ENCODE measurements around the gene FETUB.

Gene FETUB

GRCh38 chr3:186636536-186636935 lies 3.7 kb upstream of the FETUB start:
- no peak for DNase-seq

GRCh38 chr3:186637686-186638085 lies 2.5 kb upstream of the FETUB start:
- DNase-seq = no peak

GRCh38 chr3:186638259-186638658 lies 1.9 kb upstream of the FETUB start:
- DNase-seq = no peak

GRCh38 chr3:186640473-186640818 lies 247 bp downstream of the FETUB start:
- no peak for DNase-seq

- no peak for DNase-seq
Measured at GRCh38 chr3:186640929-186641328, 730 bp downstream of the FETUB start.

- no peak for DNase-seq
Measured at GRCh38 chr3:186642014-186642413, 1.8 kb downstream of the FETUB start.

- DNase-seq = peak in 1 of 5 donors; percentile 67
Measured at GRCh38 chr3:186643493-186643892, 3.3 kb downstream of the FETUB start.

- DNase-seq = no peak
Measured at GRCh38 chr3:186644683-186645082, 4.5 kb downstream of the FETUB start.

GRCh38 chr3:186646106-186646505 lies 5.9 kb downstream of the FETUB start:
- no peak for DNase-seq

GRCh38 chr3:186646841-186647240 lies 6.6 kb downstream of the FETUB start:
- DNase-seq = no peak

- DNase-seq = no peak
Measured at GRCh38 chr3:186648851-186649250, 8.7 kb downstream of the FETUB start.

- no peak for DNase-seq
Measured at GRCh38 chr3:186651678-186652215, 11.5 kb downstream of the FETUB start.

- no peak for DNase-seq
Measured at GRCh38 chr3:186653080-186653707, 13.0 kb downstream of the FETUB start.

- no peak for DNase-seq
Measured at GRCh38 chr3:186653984-186654383, 13.8 kb downstream of the FETUB start.

GRCh38 chr3:186663361-186664118 lies 23.3 kb downstream of the FETUB start:
- DNase-seq = no peak

GRCh38 chr3:186664119-186664495 lies 23.9 kb downstream of the FETUB start:
- DNase-seq = no peak

GRCh38 chr3:186664506-186664905 lies 24.3 kb downstream of the FETUB start:
- no peak for DNase-seq

GRCh38 chr3:186665625-186666188 lies 25.5 kb downstream of the FETUB start, which contains the start of gene HRG:
Gene HRG, plus strand, starts transcription at chr3:186666014. Its CDS starts 18 bp downstream, at chr3:186666032.
- DNase-seq = no peak

GRCh38 chr3:186668426-186668825 lies 28.2 kb downstream of the FETUB start:
- no peak for DNase-seq

GRCh38 chr3:186669378-186670084 lies 29.3 kb downstream of the FETUB start:
- peak in 1 of 5 donors; percentile 86 for DNase-seq

- DNase-seq = peak in 1 of 5 donors; percentile 27
Measured at GRCh38 chr3:186670155-186670554, 30.0 kb downstream of the FETUB start.

- no peak for DNase-seq
Measured at GRCh38 chr3:186671051-186671450, 30.9 kb downstream of the FETUB start.

GRCh38 chr3:186678604-186679003 lies 38.4 kb downstream of the FETUB start:
- DNase-seq = no peak
